ENCODE measurements around the gene ARFGAP1.
"Not testable (repeated sequence)": the region's sequence is repeated elsewhere in the genome, so short reads cannot be mapped to it uniquely, and the experiment has no call there.

The ARFGAP1 gene

GRCh38 chr20:63246490-63247288 lies 25.9 kb upstream of the ARFGAP1 start:
- no peak for TF ChIP-seq CTCF (IDR thresholded peaks at IDR 0.05; ENCODE audit: borderline replicate concordance, control extremely low read depth, extremely low read depth, insufficient read depth, missing control alignments)
- DNase-seq (ENCODE audit: low spot score): no peak
- in situ Hi-C loops (cut with MboI; ENCODE audit: low sequenced_read_pairs, unreplicated experiment): no loop called here

- TF ChIP-seq CTCF (IDR thresholded peaks at IDR 0.05; ENCODE audit: borderline replicate concordance, control extremely low read depth, extremely low read depth, insufficient read depth, missing control alignments): no peak
- in situ Hi-C loops (cut with MboI; ENCODE audit: low sequenced_read_pairs, unreplicated experiment): no loop called here
- no peak for DNase-seq (ENCODE audit: low spot score)
These were observed 24.9 kb upstream of the ARFGAP1 start for GRCh38 chr20:63247671-63248228.

GRCh38 chr20:63248835-63249591 lies 23.6 kb upstream of the ARFGAP1 start:
- in situ Hi-C loops (cut with MboI; ENCODE audit: low sequenced_read_pairs, unreplicated experiment): no loop called here
- DNase-seq (ENCODE audit: low spot score): no peak
- no peak for TF ChIP-seq CTCF (IDR thresholded peaks at IDR 0.05; ENCODE audit: borderline replicate concordance, control extremely low read depth, extremely low read depth, insufficient read depth, missing control alignments)

GRCh38 chr20:63249891-63250290 lies 22.7 kb upstream of the ARFGAP1 start:
- in situ Hi-C loops (cut with MboI; ENCODE audit: low sequenced_read_pairs, unreplicated experiment): no loop called here
- TF ChIP-seq CTCF (IDR thresholded peaks at IDR 0.05; ENCODE audit: borderline replicate concordance, control extremely low read depth, extremely low read depth, insufficient read depth, missing control alignments): no peak
- no peak for DNase-seq (ENCODE audit: low spot score)

GRCh38 chr20:63251350-63251749 lies 21.3 kb upstream of the ARFGAP1 start:
- in situ Hi-C loops (cut with MboI; ENCODE audit: low sequenced_read_pairs, unreplicated experiment); DNase-seq (ENCODE audit: low spot score): not testable (repeated sequence)

GRCh38 chr20:63252284-63252711 lies 20.3 kb upstream of the ARFGAP1 start:
- in situ Hi-C loops (cut with MboI; ENCODE audit: low sequenced_read_pairs, unreplicated experiment): no loop called here
- TF ChIP-seq CTCF (IDR thresholded peaks at IDR 0.05; ENCODE audit: borderline replicate concordance, control extremely low read depth, extremely low read depth, insufficient read depth, missing control alignments): no peak
- no peak for DNase-seq (ENCODE audit: low spot score)

- DNase-seq (ENCODE audit: low spot score): no peak
- in situ Hi-C loops (cut with MboI; ENCODE audit: low sequenced_read_pairs, unreplicated experiment): no loop called here
- no peak for TF ChIP-seq CTCF (IDR thresholded peaks at IDR 0.05; ENCODE audit: borderline replicate concordance, control extremely low read depth, extremely low read depth, insufficient read depth, missing control alignments)
These were observed 19.6 kb upstream of the ARFGAP1 start for GRCh38 chr20:63253065-63253437.
